Kidney glomerular epithelial cell (primary cell): ENCODE data around the gene EPHA5.

Source experiments
- DNase-seq: peaks from one replicate; lab custom pipeline; 2025; lab: John Stamatoyannopoulos, UW

Gene EPHA5

DNA sequence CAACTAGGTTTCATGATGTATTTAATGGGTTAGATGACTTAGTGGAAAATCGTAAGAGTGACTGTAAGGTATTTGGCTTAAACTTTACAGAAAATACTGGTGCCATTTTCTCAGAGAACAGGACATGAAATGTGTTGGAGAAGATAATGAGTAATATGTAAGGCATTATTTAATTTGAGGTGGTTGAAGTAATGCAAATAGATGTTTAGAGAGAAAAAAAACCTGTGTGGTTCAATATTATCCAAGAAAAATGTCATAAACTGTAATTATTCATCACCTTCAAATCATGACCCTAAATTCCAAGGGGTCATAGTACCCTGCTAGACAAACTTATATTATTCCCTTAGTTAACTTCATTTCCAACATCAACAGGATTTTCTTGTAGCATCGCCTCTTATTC, 171.7 kb downstream of the EPHA5 start:
- no peak for DNase-seq

GRCh38 chr4:65495439-65495838, 174.8 kb downstream of the EPHA5 start:
- DNase-seq: no peak

- DNase-seq: peak; percentile 30
Observed at GRCh38 chr4:65482410-65482809, 187.9 kb downstream of the EPHA5 start.

- DNase-seq: no peak
Observed at GRCh38 chr4:65472531-65472930, 197.8 kb downstream of the EPHA5 start.

GRCh38 chr4:65467068-65467680, 203.1 kb downstream of the EPHA5 start:
- no peak for DNase-seq

DNA sequence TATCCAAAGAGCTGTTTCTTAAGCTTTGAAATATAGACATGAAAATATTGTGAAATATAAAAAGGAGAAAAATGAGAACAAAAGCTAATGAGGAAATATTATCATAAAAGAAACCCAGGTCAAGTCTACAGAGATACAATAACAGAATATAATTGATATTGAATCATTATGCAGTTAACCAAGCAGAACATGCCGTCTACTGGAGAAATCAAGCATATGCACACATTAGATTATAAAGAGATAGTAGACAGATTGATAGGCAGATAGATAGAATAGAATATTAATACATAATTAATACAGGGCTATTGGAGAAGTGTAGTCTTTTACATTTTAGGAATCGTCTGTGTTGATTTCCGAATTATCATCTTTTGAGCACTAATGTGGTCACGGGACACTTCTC, 208.5 kb downstream of the EPHA5 start:
- DNase-seq: no peak

GRCh38 chr4:65457011-65457410, 213.3 kb downstream of the EPHA5 start:
- DNase-seq: no peak

GRCh38 chr4:65456579-65456978, 213.7 kb downstream of the EPHA5 start:
- no peak for DNase-seq

DNA sequence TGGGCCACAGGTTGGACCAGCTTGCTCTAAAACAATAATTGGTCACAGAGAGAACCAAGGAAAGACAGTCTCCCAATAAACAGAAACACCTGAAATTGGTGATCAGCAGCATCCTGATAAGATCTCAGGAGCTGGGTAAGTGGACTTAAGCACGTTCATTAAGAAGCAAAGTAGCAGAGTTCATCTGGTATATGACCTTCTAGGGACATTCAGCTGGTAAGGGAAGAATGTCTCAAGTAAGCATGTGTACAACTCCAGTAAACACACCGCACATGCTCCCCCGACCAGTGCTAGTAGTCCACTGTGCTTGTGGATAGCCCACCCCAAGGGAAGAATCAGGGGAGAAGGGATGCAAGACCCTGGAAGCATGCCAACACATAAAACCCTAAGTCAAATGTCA, 216.9 kb downstream of the EPHA5 start:
- no peak for DNase-seq

DNA sequence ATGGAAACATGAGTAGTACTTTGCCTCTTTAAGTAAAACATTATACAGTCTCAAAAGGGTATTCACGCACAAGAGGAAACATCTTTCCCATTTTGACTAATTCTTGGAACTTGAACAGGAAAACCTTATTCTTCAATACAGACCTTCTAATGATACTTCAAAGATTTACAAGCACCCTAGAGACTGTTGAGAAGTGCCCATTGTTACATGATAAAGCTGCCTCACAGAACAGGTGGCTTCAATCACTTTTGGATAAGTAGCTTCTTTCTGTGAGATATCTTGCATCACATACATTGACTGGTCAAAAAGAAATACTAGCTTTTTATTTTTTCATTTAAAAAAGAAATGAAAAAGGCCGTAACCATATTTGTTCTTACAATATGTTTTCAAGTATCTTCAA, 219.4 kb downstream of the EPHA5 start:
- DNase-seq: no peak

GRCh38 chr4:65437102-65437501, 233.2 kb downstream of the EPHA5 start:
- no peak for DNase-seq

DNA sequence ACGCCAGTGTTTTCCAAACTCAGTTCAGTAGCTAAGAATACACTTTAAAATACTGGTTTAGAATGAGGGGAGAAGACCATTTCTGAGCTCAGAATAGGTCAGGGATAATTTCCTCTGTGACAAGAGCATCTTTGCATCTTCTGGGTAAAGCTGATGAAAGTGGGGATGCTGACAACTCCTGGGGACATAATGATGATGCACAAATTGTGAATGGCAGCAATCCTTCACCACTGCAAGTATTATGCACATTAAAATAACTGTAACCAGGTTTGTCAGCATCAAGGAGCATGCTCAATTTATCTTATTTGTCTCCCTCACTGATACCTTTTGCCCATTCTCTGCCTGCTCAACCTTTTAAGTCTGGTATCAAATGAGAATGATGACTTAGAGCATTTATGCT, 248.2 kb downstream of the EPHA5 start:
- DNase-seq: no peak

- DNase-seq: no peak
Observed at GRCh38 chr4:65420036-65420435, 250.3 kb downstream of the EPHA5 start.

GRCh38 chr4:65416891-65417290, 253.4 kb downstream of the EPHA5 start:
- no peak for DNase-seq

GRCh38 chr4:65407483-65407882, 262.8 kb downstream of the EPHA5 start:
- no peak for DNase-seq

- DNase-seq: no peak
Observed at GRCh38 chr4:65401083-65401482, 269.2 kb downstream of the EPHA5 start.

GRCh38 chr4:65399084-65399483, 271.2 kb downstream of the EPHA5 start:
- no peak for DNase-seq

- no peak for DNase-seq
Observed at GRCh38 chr4:65393078-65393477, 277.2 kb downstream of the EPHA5 start.

- no peak for DNase-seq
Observed at GRCh38 chr4:65392488-65392887, 277.8 kb downstream of the EPHA5 start.

- DNase-seq: no peak
Observed at GRCh38 chr4:65391814-65392213, 278.5 kb downstream of the EPHA5 start.

DNA sequence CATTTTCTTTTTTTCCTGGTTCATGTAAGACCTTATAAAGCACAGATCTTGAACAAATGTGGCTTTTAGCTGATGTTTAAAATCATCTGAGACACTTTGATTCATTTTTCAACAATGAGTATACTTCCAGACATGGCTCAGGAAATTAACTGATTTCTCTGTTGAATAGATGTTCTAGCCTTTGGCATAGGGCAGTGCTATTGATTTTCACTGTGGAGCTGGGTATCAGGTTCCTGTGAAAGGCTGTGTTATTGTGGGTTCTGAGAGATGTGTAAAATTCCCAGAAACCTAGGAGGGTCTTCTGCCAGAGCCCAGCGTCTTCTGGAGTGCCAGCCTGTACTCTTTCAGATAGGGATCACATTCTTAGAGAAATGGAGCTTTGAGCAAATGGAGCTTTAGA, 278.9 kb downstream of the EPHA5 start:
- DNase-seq: no peak

- DNase-seq: no peak
Observed at GRCh38 chr4:65386927-65387326, 283.4 kb downstream of the EPHA5 start.

- DNase-seq: no peak
Observed at GRCh38 chr4:65383589-65384305, 286.5 kb downstream of the EPHA5 start.

DNA sequence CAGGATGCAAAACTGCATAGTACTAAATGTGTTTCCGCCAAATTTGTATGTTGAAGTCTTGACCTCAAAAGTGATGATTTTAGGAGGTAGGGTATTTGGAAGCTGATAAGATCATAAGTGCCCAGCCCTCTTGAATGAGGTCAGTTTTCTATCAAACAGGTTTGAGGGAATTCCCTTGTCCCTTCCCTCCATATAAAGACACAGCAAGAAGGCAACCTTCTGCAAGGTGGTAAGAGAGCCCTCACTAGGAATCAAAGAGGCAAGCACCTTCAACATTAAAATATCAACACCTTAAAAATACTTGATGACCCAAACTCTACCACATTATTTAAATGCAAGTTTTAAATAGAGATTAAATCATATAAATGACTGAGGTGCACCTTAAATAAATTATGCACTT, 288.6 kb downstream of the EPHA5 start:
- DNase-seq: no peak
